ENCODE measurements around the gene TEX53.

- TF ChIP-seq CTCF (IDR thresholded peaks at IDR 0.05; ENCODE audit: poor library complexity): no peak
- TF ChIP-seq EZH2phosphoT487 (IDR thresholded peaks at IDR 0.05; ENCODE audit: low read depth, severe bottlenecking, unreplicated experiment): no peak
Observed at GRCh38 chr9:114671605-114672004, 14.0 kb upstream of the TEX53 start.
